Endodermal cell (in vitro differentiated cells): ENCODE data around the gene ZNF304. TPM values are rescaled to one million over a fixed set of nuclear protein-coding genes. Genes with fewer than 3 reads are reported as not detected.

Experiments
- DNase-seq: peaks from one replicate; pipeline ENCODE4 v3.0.0-alpha.2; 2017
- H3K27ac ChIP-seq: 2 replicates; pipeline ENCODE4 v1.5.1; 2013; ENCODE audit warnings: mild to moderate bottlenecking, low read depth, low read length, moderate library complexity
- H3K27me3 ChIP-seq: 2 replicates; pipeline ENCODE4 v1.6.1; 2013; ENCODE audit warnings: mild to moderate bottlenecking, low read length, moderate library complexity; ENCODE audit not compliant: insufficient read depth, control insufficient read depth, poor library complexity, severe bottlenecking
- H3K36me3 ChIP-seq: 2 replicates; pipeline ENCODE4 v1.7.0; 2013; ENCODE audit warnings: mild to moderate bottlenecking, low read length, moderate library complexity; ENCODE audit not compliant: control insufficient read depth, insufficient read depth
- H3K4me1 ChIP-seq: one replicate; pipeline ENCODE4 v1.7.0; 2013; ENCODE audit warnings: low read length; ENCODE audit not compliant: control insufficient read depth, insufficient read depth
- H3K4me3 ChIP-seq: 2 replicates; pipeline ENCODE4 v1.5.1; 2013; ENCODE audit warnings: mild to moderate bottlenecking, low read length, moderate library complexity
- H3K9ac ChIP-seq: 2 replicates; pipeline ENCODE4 v1.6.1; 2013; ENCODE audit warnings: mild to moderate bottlenecking, low read length, moderate library complexity; ENCODE audit not compliant: poor library complexity, severe bottlenecking; ENCODE audit errors: extremely low read depth
- H3K9me3 ChIP-seq: 2 replicates; pipeline ENCODE4 v1.6.1; 2013; ENCODE audit warnings: mild to moderate bottlenecking, low read length, moderate library complexity; ENCODE audit not compliant: control insufficient read depth
- H3K27ac Mint-ChIP-seq: 2 replicates; pipeline ENCODE4 v1.8.0; 2020; ENCODE audit warnings: mixed read lengths
- H3K27me3 Mint-ChIP-seq: 2 replicates; pipeline ENCODE4 v1.8.0; 2021; ENCODE audit warnings: mild to moderate bottlenecking, mixed read lengths; ENCODE audit not compliant: insufficient read depth
- H3K36me3 Mint-ChIP-seq: 2 replicates; pipeline ENCODE4 v1.8.0; 2020; ENCODE audit warnings: low read depth, mixed read lengths
- H3K4me1 Mint-ChIP-seq: 2 replicates; pipeline ENCODE4 v1.8.0; 2020; ENCODE audit warnings: mixed read lengths
- H3K4me3 Mint-ChIP-seq: 2 replicates; pipeline ENCODE4 v1.8.0; 2020; ENCODE audit warnings: mild to moderate bottlenecking, moderate library complexity, mixed read lengths
- H3K9me3 Mint-ChIP-seq: 2 replicates; pipeline ENCODE4 v1.8.0; 2020; ENCODE audit warnings: mild to moderate bottlenecking, mixed read lengths
- CTCF ChIP-seq: fragments of 200-600 bp; sonication (generic); conservative IDR thresholded peaks from 2 replicates; pipeline ENCODE4 v1.5.0; 2021; ENCODE audit warnings: antibody characterized with exemption, mild to moderate bottlenecking
- WGBS, 2 experiments: methylation state at CpG; one replicate each; pipeline versions ENCODE4 v1.1.5 to v1.1.7; 2013; ENCODE audit warnings: missing lambda C conversion rate in 2 of 2, mixed read lengths in 1 of 2; ENCODE audit not compliant: insufficient coverage in 1 of 2, insufficient read length in 1 of 2; 5-methylcytosine and 5-hydroxymethylcytosine counted together
- long read RNA-seq, 4 experiments: library from polyadenylated mRNA in 2 of 4; library from RNA in 1 of 4; library from capped mRNA in 1 of 4; stranded (forward) in 3 of 4; unstranded in 1 of 4; transcript quantifications; one replicate each; pipeline ENCODE4 v2.0.0, GENCODE V29; 2020 to 2021; ENCODE audit warnings: inconsistent platforms in 1 of 4
- polyA plus RNA-seq, 2 experiments: library from polyadenylated mRNA; stranded (reverse); fragments of 50-300 nt; gene quantifications; one replicate each; pipeline ENCODE4 v1.2.3, GENCODE V29; 2013
- total RNA-seq, 2 donors: library from RNA; stranded (reverse); fragmentation: NEBNext Ultra II Directional in 1 of 2; extraction: Animal tissue kit (Norgen Biotek cat#: 25700) in 1 of 2; gene quantifications; 2 replicates in 1 of 2; 3 replicates in 1 of 2; pipeline ENCODE4 v1.2.1, GENCODE V29; 2021

ZNF304 gene
- total RNA-seq: 10 to 100 TPM; 11.6 to 12.3 TPM
- 9.9 TPM for polyA plus RNA-seq (2013, experiment 1 of 2)
- 8.4 TPM for polyA plus RNA-seq (2013, experiment 2 of 2)
- long read RNA-seq, experiment 1, partial matches to known transcripts: 2 of 2 reads
- long read RNA-seq, experiment 1, other reads (novel, unspliced or antisense): 0 of 2 reads
- long read RNA-seq, experiment 2, full-length matches to known transcripts: 6 of 12 reads
- long read RNA-seq, experiment 2, partial matches to known transcripts: 3 of 12 reads
- long read RNA-seq, experiment 2, other reads (novel, unspliced or antisense): 3 of 12 reads
- long read RNA-seq, experiment 3, full-length matches to known transcripts: 25 of 32 reads
- long read RNA-seq, experiment 3, partial matches to known transcripts: 1 of 32 reads
- long read RNA-seq, experiment 3, other reads (novel, unspliced or antisense): 6 of 32 reads
- long read RNA-seq, experiment 4, partial matches to known transcripts: 0 of 1 reads
- long read RNA-seq, experiment 4, other reads (novel, unspliced or antisense): 0 of 1 reads

GRCh38 chr19:57350877-57351805 is at the start of gene ZNF304:
Gene ZNF304, plus strand, starts transcription at chr19:57351271. Its CDS starts 394 bp downstream, at chr19:57351665.
- peak within 1 kb of the TSS; percentile 87 for H3K9ac ChIP-seq
- peaks cover 34% of the 10 kb centered on the region for H3K36me3 Mint-ChIP-seq
- peak; percentile 97 for DNase-seq
- H3K4me3 ChIP-seq: peak within 1 kb of the TSS; percentile 95
- H3K36me3 ChIP-seq: peaks cover 26% of the 10 kb centered on the region
- H3K4me1 ChIP-seq: no peaks in the 10 kb centered on the region
- peaks cover 16% of the 10 kb centered on the region for H3K4me1 Mint-ChIP-seq
- peak within 1 kb of the TSS; percentile 97 for H3K27ac Mint-ChIP-seq
- H3K27ac ChIP-seq: peak within 1 kb of the TSS; percentile 63
- no peak for TF ChIP-seq CTCF
- peaks cover 14% of the 10 kb centered on the region for H3K27me3 Mint-ChIP-seq
- H3K9me3 Mint-ChIP-seq: peaks cover 2% of the 10 kb centered on the region
- H3K4me3 Mint-ChIP-seq: peak within 1 kb of the TSS; percentile 98
- H3K27me3 ChIP-seq: peaks cover 12% of the 10 kb centered on the region
- WGBS, 2 experiments: 1% methylated on average over 46 to 57 of the region's 57 CpGs
- H3K9me3 ChIP-seq: no peaks in the 10 kb centered on the region

- Mint-ChIP-seq H3K27ac (no peak overlapping the region), H3K36me3 (peaks cover 55% of the 10 kb centered on the region), H3K4me1 (no peaks in the 10 kb centered on the region), H3K4me3 (no peak overlapping the region), H3K27me3 (no peaks in the 10 kb centered on the region), H3K9me3 (peaks cover 2% of the 10 kb centered on the region)
- peaks cover 71% of the 10 kb centered on the region for H3K36me3 ChIP-seq
- no peak overlapping the region for H3K4me3 ChIP-seq
- no peak for DNase-seq
- H3K27me3 ChIP-seq: no peaks in the 10 kb centered on the region
- WGBS, 2 experiments: 95 to 100% methylated on average over 1 of the region's 1 CpG
- no peak overlapping the region for H3K9ac ChIP-seq
- no peak for TF ChIP-seq CTCF
- no peak overlapping the region for H3K27ac ChIP-seq
- peaks cover 4% of the 10 kb centered on the region for H3K9me3 ChIP-seq
- no peaks in the 10 kb centered on the region for H3K4me1 ChIP-seq
These were observed 49.0 kb upstream of the ZNF304 start for GRCh38 chr19:57302020-57302465.

- Histone ChIP-seq H3K9me3 (peaks cover 4% of the 10 kb centered on the region), H3K36me3 (peaks cover 65% of the 10 kb centered on the region), H3K27ac (no peak overlapping the region), H3K9ac (no peak overlapping the region), H3K4me1 (no peaks in the 10 kb centered on the region), H3K27me3 (no peaks in the 10 kb centered on the region), H3K4me3 (no peak overlapping the region)
- peaks cover 2% of the 10 kb centered on the region for H3K9me3 Mint-ChIP-seq
- TF ChIP-seq CTCF: peak; percentile 45
- no peaks in the 10 kb centered on the region for H3K27me3 Mint-ChIP-seq
- peak; percentile 66 for DNase-seq
- H3K4me1 Mint-ChIP-seq: no peaks in the 10 kb centered on the region
- H3K27ac Mint-ChIP-seq: peak overlapping the region; percentile 58
- peaks cover 49% of the 10 kb centered on the region for H3K36me3 Mint-ChIP-seq
- H3K4me3 Mint-ChIP-seq: no peak overlapping the region
- 80 to 87% methylated on average over 4 to 7 of the region's 7 CpGs for WGBS, 2 experiments
These were observed 48.2 kb upstream of the ZNF304 start for GRCh38 chr19:57302727-57303401.
